GM19351 (cell line): Measurements from ENCODE around the gene PROM1.

ENCODE experiments used
- ATAC-seq: cut with Tn5 transposase; IDR thresholded peaks from one replicate; pipeline ENCODE4 v1.9.1; 2021; ENCODE audit warnings: mild to moderate bottlenecking, moderate library complexity; ENCODE audit not compliant: unreplicated experiment

The PROM1 gene

GRCh38 chr4:16066586-16067128 lies 17.2 kb downstream of the PROM1 start:
- ATAC-seq, result no peak

GRCh38 chr4:16065066-16065465 lies 18.8 kb downstream of the PROM1 start:
- ATAC-seq, result no peak

- ATAC-seq, result no peak
Observed at GRCh38 chr4:16062601-16063000, 21.2 kb downstream of the PROM1 start.

GRCh38 chr4:16056681-16057385 lies 27.0 kb downstream of the PROM1 start:
- no peak for ATAC-seq

GRCh38 chr4:16055873-16056272 lies 27.9 kb downstream of the PROM1 start:
- no peak for ATAC-seq

- ATAC-seq, result no peak
Observed at GRCh38 chr4:16055471-16055870, 28.4 kb downstream of the PROM1 start.

- ATAC-seq, result no peak
Observed at GRCh38 chr4:16052939-16053338, 30.9 kb downstream of the PROM1 start.

- no peak for ATAC-seq
Observed at GRCh38 chr4:16051980-16052379, 31.8 kb downstream of the PROM1 start.

- no peak for ATAC-seq
Observed at GRCh38 chr4:16051132-16051531, 32.7 kb downstream of the PROM1 start.

- ATAC-seq, result no peak
Observed at GRCh38 chr4:16050669-16051068, 33.2 kb downstream of the PROM1 start.

GRCh38 chr4:16048619-16049419 lies 35.0 kb downstream of the PROM1 start:
- ATAC-seq, result no peak

- ATAC-seq, result no peak
Observed at GRCh38 chr4:16045687-16046086, 38.1 kb downstream of the PROM1 start.

GRCh38 chr4:16043642-16044498 lies 40.0 kb downstream of the PROM1 start:
- no peak for ATAC-seq

- no peak for ATAC-seq
Observed at GRCh38 chr4:16039139-16039538, 44.7 kb downstream of the PROM1 start.

- ATAC-seq, result no peak
Observed at GRCh38 chr4:16037901-16038300, 45.9 kb downstream of the PROM1 start.

- no peak for ATAC-seq
Observed at GRCh38 chr4:16035843-16036242, 48.0 kb downstream of the PROM1 start.

- no peak for ATAC-seq
Observed at GRCh38 chr4:16034010-16034748, 49.6 kb downstream of the PROM1 start.

GRCh38 chr4:16032396-16032770 lies 51.4 kb downstream of the PROM1 start:
- no peak for ATAC-seq

GRCh38 chr4:16031546-16032395 lies 52.1 kb downstream of the PROM1 start:
- no peak for ATAC-seq

GRCh38 chr4:16029886-16030285 lies 53.9 kb downstream of the PROM1 start:
- ATAC-seq, result no peak
